Tibial artery (tissue), 4 donors: ENCODE data around the gene APOBEC2.
A peak's percentile ranks its signal among the peaks of the same experiment; 100 is the strongest.

Experiments
- DNase-seq, 2 donors: peaks; one replicate each; pipeline ENCODE4 v3.0.0-alpha.2; 2019
- H3K27ac ChIP-seq, 2 donors: fragments of 200-600 bp; sonication (generic) in 1 of 2; 1 replicate in 1 of 2; 2 replicates in 1 of 2; pipeline ENCODE4 v1.5.1; 2018 to 2019; ENCODE audit warnings: mild to moderate bottlenecking in 1 of 2
- H3K27me3 ChIP-seq, 2 donors: fragments of 200-600 bp; sonication (generic) in 1 of 2; one replicate each; pipeline versions ENCODE4 v1.5.1 to v1.6.0; 2016 to 2019
- H3K36me3 ChIP-seq, 3 donors: fragments of 200-600 bp; sonication (generic) in 2 of 3; one replicate each; pipeline ENCODE4 v1.5.1; 2016 to 2019; ENCODE audit warnings: mild to moderate bottlenecking in 2 of 3
- H3K4me1 ChIP-seq, 4 donors: fragments of 200-600 bp; sonication (generic) in 2 of 4; 1 replicate in 3 of 4; 2 replicates in 1 of 4; pipeline ENCODE4 v1.5.1; 2016 to 2019
- H3K4me3 ChIP-seq, 2 donors: fragments of 200-600 bp; sonication (generic) in 1 of 2; 1 replicate in 1 of 2; 2 replicates in 1 of 2; pipeline ENCODE4 v1.5.1; 2018 to 2019; ENCODE audit warnings: mild to moderate bottlenecking in 2 of 2
- H3K9me3 ChIP-seq, 3 donors: fragments of 200-600 bp; sonication (generic) in 1 of 3; one replicate each; pipeline ENCODE4 v1.5.1; 2016 to 2019
- intact Hi-C: fragments of 100-400 bp; cut with DNase I; formaldehyde crosslinking; loops from one replicate; pipeline ENCODE4 v1.15.0; 2023; ENCODE audit warnings: low total_unique reads
- TF ChIP-seq, protein P1 (sequence below), 2 experiments: fragments of 200-600 bp in 1 of 2; fragments of 450-650 bp in 1 of 2; IDR thresholded peaks; one replicate each; pipeline ENCODE4 v1.5.1; 2017 to 2019; ENCODE audit warnings: antibody characterized with exemption in 2 of 2, mild to moderate bottlenecking in 1 of 2, moderate library complexity in 1 of 2

APOBEC2 gene

DNA sequence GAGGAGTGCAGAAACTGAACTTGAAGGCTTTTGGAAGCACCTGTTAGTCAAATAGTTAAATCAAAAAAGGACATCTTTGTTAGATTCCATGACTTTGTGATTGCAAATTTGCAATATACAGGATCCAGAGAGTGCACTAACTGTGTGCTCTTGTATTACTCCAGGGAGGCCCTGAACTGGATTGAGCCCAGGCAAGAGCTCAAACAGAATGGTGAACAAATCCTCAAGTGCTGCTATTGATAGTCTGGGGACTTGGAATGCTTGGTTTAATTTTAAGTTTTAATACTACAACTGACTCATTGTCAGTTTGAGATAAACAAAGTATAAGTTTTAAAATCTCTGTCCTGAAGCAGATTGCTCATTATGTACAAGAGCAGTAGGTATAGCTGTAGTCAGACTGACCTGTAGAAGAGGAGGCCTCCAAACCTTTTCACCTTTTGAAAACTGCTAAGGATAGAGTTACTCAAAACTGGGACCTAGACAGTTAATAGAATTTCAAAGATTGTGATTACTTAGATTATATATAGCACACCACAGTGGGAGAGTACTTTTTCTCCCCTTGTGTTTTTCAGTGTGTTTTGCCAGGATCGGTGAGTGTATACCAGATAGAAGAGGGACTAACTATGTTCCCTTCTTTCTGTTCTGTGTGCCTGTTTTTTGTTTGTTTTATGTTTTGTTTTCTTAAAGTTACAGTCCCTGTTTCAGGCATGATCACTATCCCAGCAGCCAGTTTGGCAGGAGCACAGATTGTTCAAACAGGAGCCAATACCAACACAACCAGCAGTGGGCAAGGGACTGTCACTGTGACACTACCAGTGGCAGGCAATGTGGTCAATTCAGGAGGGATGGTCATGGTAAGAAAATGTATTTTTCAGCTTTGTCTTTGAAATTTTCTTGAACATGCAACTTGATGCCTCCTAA is 38.1 kb downstream of the APOBEC2 start:
- no peak for DNase-seq
- intact Hi-C loops, result no loop called here
- Histone ChIP-seq H3K36me3 (peaks cover 32 to 74% (median 70%) of the 10 kb centered on the region in 3 donors), H3K27ac (peak overlapping the region in 1 of 2 donors; percentile 35), H3K9me3 (no peaks in the 10 kb centered on the region), H3K27me3 (no peaks in the 10 kb centered on the region), H3K4me1 (peaks cover 0 to 7% (median 0%) of the 10 kb centered on the region in 4 donors), H3K4me3 (no peak overlapping the region)
- TF ChIP-seq, protein P1, sequence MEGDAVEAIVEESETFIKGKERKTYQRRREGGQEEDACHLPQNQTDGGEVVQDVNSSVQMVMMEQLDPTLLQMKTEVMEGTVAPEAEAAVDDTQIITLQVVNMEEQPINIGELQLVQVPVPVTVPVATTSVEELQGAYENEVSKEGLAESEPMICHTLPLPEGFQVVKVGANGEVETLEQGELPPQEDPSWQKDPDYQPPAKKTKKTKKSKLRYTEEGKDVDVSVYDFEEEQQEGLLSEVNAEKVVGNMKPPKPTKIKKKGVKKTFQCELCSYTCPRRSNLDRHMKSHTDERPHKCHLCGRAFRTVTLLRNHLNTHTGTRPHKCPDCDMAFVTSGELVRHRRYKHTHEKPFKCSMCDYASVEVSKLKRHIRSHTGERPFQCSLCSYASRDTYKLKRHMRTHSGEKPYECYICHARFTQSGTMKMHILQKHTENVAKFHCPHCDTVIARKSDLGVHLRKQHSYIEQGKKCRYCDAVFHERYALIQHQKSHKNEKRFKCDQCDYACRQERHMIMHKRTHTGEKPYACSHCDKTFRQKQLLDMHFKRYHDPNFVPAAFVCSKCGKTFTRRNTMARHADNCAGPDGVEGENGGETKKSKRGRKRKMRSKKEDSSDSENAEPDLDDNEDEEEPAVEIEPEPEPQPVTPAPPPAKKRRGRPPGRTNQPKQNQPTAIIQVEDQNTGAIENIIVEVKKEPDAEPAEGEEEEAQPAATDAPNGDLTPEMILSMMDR (IDR thresholded peaks at IDR 0.05), result no peak

DNA sequence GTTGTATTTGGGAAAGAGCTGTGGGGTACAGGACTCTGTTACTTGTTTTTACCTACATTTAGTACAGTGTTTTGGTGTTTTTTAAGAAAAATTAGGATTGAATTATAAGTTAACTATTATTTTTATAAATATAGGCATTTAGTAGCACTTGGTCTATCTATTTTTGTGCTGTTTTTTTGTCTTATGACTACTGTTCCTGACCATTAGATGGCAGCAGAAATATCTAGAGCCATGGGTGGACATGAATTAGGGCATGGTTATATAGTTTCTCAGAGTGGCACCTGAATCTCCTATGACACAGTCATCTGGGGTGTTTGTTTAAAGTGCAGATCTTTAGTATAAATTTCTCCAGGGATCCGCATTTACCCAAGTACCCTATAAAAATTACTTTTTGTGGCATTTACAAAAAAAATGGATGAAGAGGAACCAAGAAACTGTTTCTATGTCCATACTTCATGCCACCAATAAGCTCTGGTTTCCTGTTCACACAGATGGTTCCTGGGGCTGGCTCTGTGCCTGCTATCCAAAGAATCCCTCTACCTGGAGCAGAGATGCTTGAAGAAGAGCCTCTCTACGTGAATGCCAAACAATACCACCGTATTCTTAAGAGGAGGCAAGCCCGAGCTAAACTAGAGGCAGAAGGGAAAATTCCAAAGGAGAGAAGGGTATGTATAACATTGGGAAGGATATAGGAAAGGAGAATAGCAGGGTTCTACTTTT is 39.6 kb downstream of the APOBEC2 start:
- TF ChIP-seq, protein P1 (IDR thresholded peaks at IDR 0.05), result no peak
- no peak overlapping the region for H3K27ac ChIP-seq
- H3K36me3 ChIP-seq, result peaks cover 42 to 88% (median 85%) of the 10 kb centered on the region in 3 donors
- no peaks in the 10 kb centered on the region for H3K27me3 ChIP-seq
- intact Hi-C loops, result no loop called here
- peaks cover 0 to 7% (median under 1%) of the 10 kb centered on the region in 4 donors for H3K4me1 ChIP-seq
- DNase-seq, result no peak
- no peak overlapping the region for H3K4me3 ChIP-seq
- no peaks in the 10 kb centered on the region for H3K9me3 ChIP-seq

DNA sequence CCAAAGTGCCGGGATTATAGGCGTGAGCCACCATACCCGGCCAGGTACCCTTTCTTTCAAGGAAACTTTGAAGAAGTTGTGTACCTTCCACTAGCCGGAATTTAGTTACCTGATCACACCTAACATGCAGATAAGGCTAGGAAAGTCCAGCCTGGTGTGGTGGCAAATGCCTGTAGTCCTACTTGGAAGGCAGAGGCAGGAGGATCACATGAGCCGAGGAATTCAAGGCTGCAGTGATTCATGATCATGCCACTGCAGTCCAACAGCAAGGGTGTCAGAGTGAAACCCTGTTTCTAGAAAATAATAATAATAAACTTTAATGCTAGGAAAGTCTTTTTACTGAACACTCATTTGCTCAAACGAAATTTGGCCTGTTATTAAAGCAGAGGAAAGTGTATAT is 40.7 kb downstream of the APOBEC2 start:
- H3K4me1 ChIP-seq, result peaks cover 0 to 13% (median 8%) of the 10 kb centered on the region in 4 donors
- no peak overlapping the region for H3K27ac ChIP-seq
- TF ChIP-seq, protein P1 (IDR thresholded peaks at IDR 0.05), result no peak
- H3K9me3 ChIP-seq, result no peaks in the 10 kb centered on the region
- no peak for DNase-seq
- intact Hi-C loops, result no loop called here
- no peak overlapping the region for H3K4me3 ChIP-seq
- H3K36me3 ChIP-seq, result peaks cover 46 to 100% (median 96%) of the 10 kb centered on the region in 3 donors
- H3K27me3 ChIP-seq, result no peaks in the 10 kb centered on the region

DNA sequence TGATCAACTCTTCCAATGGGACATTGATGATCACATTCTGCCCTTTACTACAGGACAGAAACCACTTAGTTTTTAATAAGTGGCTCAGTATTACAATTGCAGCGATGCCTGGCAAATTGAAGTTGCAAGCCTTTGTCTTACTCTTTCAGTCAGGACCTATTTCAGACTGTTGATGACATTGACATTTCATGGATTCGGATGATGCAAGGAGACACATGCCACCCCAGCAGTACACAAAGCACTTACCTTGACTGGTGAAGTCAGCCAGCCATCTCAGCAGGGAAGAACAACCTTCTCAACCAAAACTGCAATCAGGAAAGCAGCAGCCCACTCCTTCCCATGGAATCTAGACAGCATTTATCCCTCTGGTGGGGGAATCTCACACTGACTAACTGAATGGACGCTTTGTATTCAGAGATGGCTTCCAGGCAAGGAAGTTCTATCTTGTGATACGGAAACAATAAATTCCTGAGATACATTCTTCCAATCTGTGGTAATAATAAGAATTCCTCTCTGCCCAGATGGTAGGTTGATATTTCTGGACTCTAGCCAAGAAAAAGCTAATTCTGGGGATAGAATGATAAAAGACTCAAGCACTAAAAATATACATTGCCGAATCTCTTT is 44.6 kb downstream of the APOBEC2 start:
- intact Hi-C loops, result no loop called here
- Histone ChIP-seq H3K4me1 (peaks cover 0 to 20% (median 5%) of the 10 kb centered on the region in 4 donors), H3K27ac (peak overlapping the region; percentile 11 to 21), H3K27me3 (no peaks in the 10 kb centered on the region), H3K4me3 (no peak overlapping the region), H3K36me3 (peaks cover 46 to 76% (median 75%) of the 10 kb centered on the region in 3 donors), H3K9me3 (no peaks in the 10 kb centered on the region)
- TF ChIP-seq, protein P1 (IDR thresholded peaks at IDR 0.05), result no peak
- DNase-seq, result no peak

DNA sequence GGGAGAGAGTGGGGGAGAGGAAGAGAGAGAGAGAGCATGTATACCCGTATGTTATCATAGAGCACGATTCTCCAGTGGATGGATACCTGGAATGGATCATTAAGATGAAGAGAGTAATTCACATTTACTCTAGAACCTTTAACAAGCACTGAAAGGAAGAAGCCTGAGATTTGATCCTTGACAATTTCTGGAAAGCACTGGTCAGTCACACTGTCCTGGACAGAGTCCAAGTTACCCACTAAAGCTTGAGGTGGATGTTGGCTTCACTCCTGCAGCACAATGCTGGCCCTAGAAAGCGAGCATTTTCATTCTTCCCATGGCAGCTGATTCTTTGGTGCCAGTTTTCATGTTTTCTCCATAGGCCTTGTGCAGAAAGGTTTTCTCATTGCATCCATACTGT is 45.4 kb downstream of the APOBEC2 start:
- Histone ChIP-seq H3K27ac (peak overlapping the region; percentile 11 to 21), H3K9me3 (no peaks in the 10 kb centered on the region), H3K27me3 (no peaks in the 10 kb centered on the region), H3K4me3 (no peak overlapping the region), H3K36me3 (peaks cover 39 to 68% (median 68%) of the 10 kb centered on the region in 3 donors), H3K4me1 (peaks cover 0 to 20% (median 5%) of the 10 kb centered on the region in 4 donors)
- intact Hi-C loops, result no loop called here
- TF ChIP-seq, protein P1 (IDR thresholded peaks at IDR 0.05), result no peak
- no peak for DNase-seq
